Pancreas (tissue), 10 donors: ENCODE measurements around the gene PFDN4. TPM values are rescaled to one million over a fixed set of nuclear protein-coding genes. Genes with fewer than 3 reads are reported as not detected.

Experiments
- ATAC-seq, 4 donors: fragments of 200-7000 bp; cut with Tn5 transposase; one replicate each; pipeline versions ENCODE4 v1.8.0 to v1.9.1; 2020; ENCODE audit warnings: mild to moderate bottlenecking in 4 of 4, moderate library complexity in 4 of 4
- DNase-seq, 6 donors: peaks; one replicate each; pipeline ENCODE4 v3.0.0-alpha.2; 2020
- FAIRE-seq: peaks from 2 replicates; lab custom pipeline; 2012; peaks lifted over from hg19 to GRCh38; lab: Jason Lieb, UNC
- H3K27ac ChIP-seq, 4 donors: fragments of 200-600 bp; sonication (generic); 1 replicate in 3 of 4; 2 replicates in 1 of 4; pipeline versions ENCODE4 v1.5.0 to v1.8.0; 2020
- H3K27me3 ChIP-seq, 4 donors: fragments of 200-600 bp; one replicate each; pipeline ENCODE4 v1.8.0; 2021
- H3K36me3 ChIP-seq, 3 donors: fragments of 200-600 bp; sonication (generic) in 1 of 3; one replicate each; pipeline versions ENCODE4 v1.5.0 to v1.8.0; 2020 to 2021
- H3K4me1 ChIP-seq, 3 donors: fragments of 200-600 bp; one replicate each; pipeline ENCODE4 v1.8.0; 2021
- H3K4me3 ChIP-seq, 4 donors: fragments of 200-600 bp; sonication (generic) in 2 of 4; one replicate each; pipeline versions ENCODE4 v1.5.0 to v1.8.0; 2020 to 2021
- H3K9me3 ChIP-seq, 4 donors: fragments of 200-600 bp; one replicate each; pipeline ENCODE4 v1.8.0; 2021
- CTCF ChIP-seq, 4 donors: fragments of 200-600 bp; sonication (generic) in 3 of 4; IDR thresholded peaks; one replicate each; pipeline versions ENCODE4 v1.5.0 to v1.8.0; 2021; ENCODE audit warnings: antibody characterized with exemption in 4 of 4
- WGBS, 2 donors: extraction: QIAGEN DNeasy Blood & Tissue Kit; methylation state at CpG; one replicate each; pipeline ENCODE4 v1.1.7; 2013; 5-methylcytosine and 5-hydroxymethylcytosine counted together
- intact Hi-C, 3 donors: fragments of 100-400 bp; cut with DNase I; formaldehyde crosslinking; loops; one replicate each; pipeline versions ENCODE4 v1.11.1 to v1.14.2; 2022
- polyA plus RNA-seq, 2 donors: library from polyadenylated mRNA; stranded (reverse); fragments of 200-250 nt; gene quantifications; one replicate each; pipeline ENCODE4 v1.2.3, GENCODE V29; 2013
- total RNA-seq, 6 donors: library from RNA; stranded (reverse); fragmentation: NEBNext Ultra II Directional in 4 of 6; extraction: Animal tissue kit (Norgen Biotek cat#: 25700) in 4 of 6; gene quantifications; one replicate each; pipeline versions ENCODE4 v1.2.1 to v1.2.4, GENCODE V29; 2021 to 2023
- donor health status: healthy with polysubstance abuse.
- donor health status: DM: no; HTN: no; CAD: no; lungs with moderate emphysema.
- donor health status: DM: no; HTN: no; CAD: no.
- donor health status: control.
- donor health status: control.
- donor health status: Bipolar disorder and iron deficiency.
- donor health status: DM: yes; HTN: yes; CAD: no.
- donor health status: DM: no; HTN: no; CAD: no.
- donor health status: DM: no; HTN: no; CAD: no.
- donor health status: DM: yes; HTN: yes; CAD: no.

PFDN4 gene
- total and polyA plus RNA-seq, 8 donors = 7.7 to 32.9 (median 10.5) TPM

- no peaks in the 10 kb centered on the region for H3K9me3 ChIP-seq
- no peak overlapping the region for H3K4me3 ChIP-seq
- no peak overlapping the region for H3K27ac ChIP-seq
- ATAC-seq = peak in 1 of 4 donors; percentile 28
- H3K4me1 ChIP-seq = no peaks in the 10 kb centered on the region
- no peaks in the 10 kb centered on the region for H3K36me3 ChIP-seq
- no peak for DNase-seq
- FAIRE-seq = no peak
- no peak for TF ChIP-seq CTCF (IDR thresholded peaks at IDR 0.05)
- 49 to 62% methylated on average over 6 of the region's 6 CpGs for WGBS, 2 donors
- no peaks in the 10 kb centered on the region for H3K27me3 ChIP-seq
- intact Hi-C loops = loop anchor here in 2 of 3 donors (5.0 to 10.0 kb wide), 2 partner anchors 94 to 102 kb away; no protein-coding TSS in a partner anchor
Measured at GRCh38 chr20:54199283-54199682, 8.6 kb upstream of the PFDN4 start.

GRCh38 chr20:54199721-54200176 lies 8.1 kb upstream of the PFDN4 start:
- FAIRE-seq (no peak), DNase-seq (peak; percentile 54 to 89 (median 77)), ATAC-seq (peak; percentile 78 to 97 (median 94))
- no peaks in the 10 kb centered on the region for H3K9me3 ChIP-seq
- TF ChIP-seq CTCF (IDR thresholded peaks at IDR 0.05) = peak; percentile 59 to 92 (median 88)
- no peak overlapping the region for H3K4me3 ChIP-seq
- no peaks in the 10 kb centered on the region for H3K27me3 ChIP-seq
- 6 to 9% methylated on average over 7 of the region's 7 CpGs for WGBS, 2 donors
- no peak overlapping the region for H3K27ac ChIP-seq
- H3K4me1 ChIP-seq = no peaks in the 10 kb centered on the region
- intact Hi-C loops = loop anchor here (5.0 to 10.0 kb wide), 2 partner anchors 95 to 102 kb away; no protein-coding TSS in a partner anchor
- no peaks in the 10 kb centered on the region for H3K36me3 ChIP-seq

GRCh38 chr20:54200487-54201267 lies 7.2 kb upstream of the PFDN4 start:
- H3K36me3 ChIP-seq = no peaks in the 10 kb centered on the region
- ATAC-seq (peak in 1 of 4 donors; percentile 15), FAIRE-seq (no peak), DNase-seq (no peak)
- intact Hi-C loops = loop anchor here in 1 of 3 donors (5.0 kb wide), 1 partner anchor 103 kb away; no protein-coding TSS in a partner anchor
- no peak overlapping the region for H3K4me3 ChIP-seq
- H3K9me3 ChIP-seq = no peaks in the 10 kb centered on the region
- WGBS, 2 donors = 43 to 65% methylated on average over 7 of the region's 7 CpGs
- no peak for TF ChIP-seq CTCF (IDR thresholded peaks at IDR 0.05)
- H3K27ac ChIP-seq = no peak overlapping the region
- no peaks in the 10 kb centered on the region for H3K4me1 ChIP-seq
- no peaks in the 10 kb centered on the region for H3K27me3 ChIP-seq

GRCh38 chr20:54201268-54201846 lies 6.5 kb upstream of the PFDN4 start:
- H3K27me3 ChIP-seq = no peaks in the 10 kb centered on the region
- DNase-seq (no peak), ATAC-seq (no peak), FAIRE-seq (no peak)
- TF ChIP-seq CTCF (IDR thresholded peaks at IDR 0.05) = no peak
- intact Hi-C loops = loop anchor here in 1 of 3 donors (5.0 kb wide), 1 partner anchor 104 kb away; no protein-coding TSS in a partner anchor
- H3K27ac ChIP-seq = no peak overlapping the region
- no peaks in the 10 kb centered on the region for H3K9me3 ChIP-seq
- WGBS, 2 donors = 62 to 82% methylated on average over 4 of the region's 4 CpGs
- H3K4me1 ChIP-seq = no peaks in the 10 kb centered on the region
- H3K36me3 ChIP-seq = no peaks in the 10 kb centered on the region
- no peak overlapping the region for H3K4me3 ChIP-seq
